Right atrium auricular region (tissue), 2 donors: ENCODE measurements around the gene EEA1. TPM values are rescaled to one million over a fixed set of nuclear protein-coding genes. Genes with fewer than 3 reads are reported as not detected.
A peak's percentile ranks its signal among the peaks of the same experiment; 100 is the strongest.

Experiments used
- DNase-seq: peaks from one replicate; pipeline ENCODE4 v3.0.0-alpha.2; 2019; ENCODE audit warnings: low spot score
- H3K27ac ChIP-seq, 2 donors: fragments of 200-600 bp; sonication (generic); 1 replicate in 1 of 2; 2 replicates in 1 of 2; pipeline ENCODE4 v1.5.1; 2016 to 2019
- H3K27me3 ChIP-seq, 2 donors: fragments of 200-600 bp; sonication (generic); one replicate each; pipeline versions ENCODE4 v1.5.1 to v1.6.0; 2017 to 2019
- H3K36me3 ChIP-seq: fragments of 200-600 bp; sonication (generic); one replicate; pipeline ENCODE4 v1.5.1; 2016
- H3K4me1 ChIP-seq, 2 donors: fragments of 200-600 bp; sonication (generic); one replicate each; pipeline versions ENCODE4 v1.5.1 to v1.6.0; 2017 to 2019
- H3K4me3 ChIP-seq, 2 donors: fragments of 200-600 bp; sonication (generic); 1 replicate in 1 of 2; 2 replicates in 1 of 2; pipeline ENCODE4 v1.5.1; 2017 to 2019; ENCODE audit warnings: mild to moderate bottlenecking in 1 of 2, moderate library complexity in 1 of 2
- H3K9me3 ChIP-seq, 2 donors: fragments of 200-600 bp; sonication (generic); one replicate each; pipeline ENCODE4 v1.5.1; 2019
- CTCF ChIP-seq, 2 donors: fragments of 200-600 bp; sonication (generic); IDR thresholded peaks; one replicate each; pipeline ENCODE4 v1.5.1; 2019; ENCODE audit warnings: antibody characterized with exemption in 2 of 2
- total RNA-seq, 2 donors: library from RNA; depleted of rRNA; stranded (reverse); fragments of >200 nt; gene quantifications; one replicate each; pipeline ENCODE4 v1.1.0, GENCODE V29; 2016

Gene EEA1
- total RNA-seq, 2 donors from 2014 or later, result 15.3 to 16.2 TPM

GRCh38 chr12:92899386-92900001, 29.6 kb downstream of the EEA1 start:
- no peak for TF ChIP-seq CTCF (IDR thresholded peaks at IDR 0.05)
- peak overlapping the region; percentile 73 to 90 for H3K27ac ChIP-seq
- H3K9me3 ChIP-seq, result no peaks in the 10 kb centered on the region
- peak; percentile 93 for DNase-seq
- no peaks in the 10 kb centered on the region for H3K27me3 ChIP-seq
- H3K4me3 ChIP-seq, result peak overlapping the region in 1 of 2 donors; percentile 15
- H3K4me1 ChIP-seq, result peaks cover 0 to 21% of the 10 kb centered on the region in 2 donors
- H3K36me3 ChIP-seq, result no peaks in the 10 kb centered on the region

- no peak for DNase-seq
- H3K4me3 ChIP-seq, result no peak overlapping the region
- no peaks in the 10 kb centered on the region for H3K27me3 ChIP-seq
- H3K4me1 ChIP-seq, result peaks cover 0 to 21% of the 10 kb centered on the region in 2 donors
- no peaks in the 10 kb centered on the region for H3K9me3 ChIP-seq
- H3K27ac ChIP-seq, result peak overlapping the region; percentile 73 to 90
- TF ChIP-seq CTCF (IDR thresholded peaks at IDR 0.05), result no peak
- no peaks in the 10 kb centered on the region for H3K36me3 ChIP-seq
Measured at GRCh38 chr12:92898755-92899154, 30.3 kb downstream of the EEA1 start.

- TF ChIP-seq CTCF (IDR thresholded peaks at IDR 0.05), result no peak
- Histone ChIP-seq H3K4me3 (no peak overlapping the region), H3K27ac (peak overlapping the region in 1 of 2 donors; percentile 90), H3K9me3 (no peaks in the 10 kb centered on the region), H3K36me3 (no peaks in the 10 kb centered on the region), H3K27me3 (no peaks in the 10 kb centered on the region), H3K4me1 (peaks cover 0 to 21% of the 10 kb centered on the region in 2 donors)
- DNase-seq, result no peak
Measured at GRCh38 chr12:92897844-92898243, 31.3 kb downstream of the EEA1 start.

- no peak for DNase-seq
- H3K9me3 ChIP-seq, result no peaks in the 10 kb centered on the region
- TF ChIP-seq CTCF (IDR thresholded peaks at IDR 0.05), result no peak
- no peaks in the 10 kb centered on the region for H3K4me1 ChIP-seq
- H3K27me3 ChIP-seq, result no peaks in the 10 kb centered on the region
- H3K4me3 ChIP-seq, result no peak overlapping the region
- H3K27ac ChIP-seq, result no peak overlapping the region
- no peaks in the 10 kb centered on the region for H3K36me3 ChIP-seq
Measured at GRCh38 chr12:92890601-92891106, 38.4 kb downstream of the EEA1 start.

GRCh38 chr12:92886131-92886530, 43.0 kb downstream of the EEA1 start:
- DNase-seq, result no peak
- Histone ChIP-seq H3K9me3 (no peaks in the 10 kb centered on the region), H3K27me3 (no peaks in the 10 kb centered on the region), H3K27ac (no peak overlapping the region), H3K4me3 (no peak overlapping the region), H3K4me1 (no peaks in the 10 kb centered on the region), H3K36me3 (peaks cover 8% of the 10 kb centered on the region)
- no peak for TF ChIP-seq CTCF (IDR thresholded peaks at IDR 0.05)
